Activated T-helper 1 cell treated with Interleukin-2 at 50 U/mL for 16 hours (primary cell): ENCODE data around the gene NAALADL2.
"Not testable (repeated sequence)": the region's sequence is repeated elsewhere in the genome, so short reads cannot be mapped to it uniquely, and the experiment has no call there.

ENCODE experiments used
- DNase-seq: peaks from one replicate; pipeline ENCODE4 v3.0.0-alpha.2; 2020; ENCODE audit warnings: low read depth

The NAALADL2 gene

DNA sequence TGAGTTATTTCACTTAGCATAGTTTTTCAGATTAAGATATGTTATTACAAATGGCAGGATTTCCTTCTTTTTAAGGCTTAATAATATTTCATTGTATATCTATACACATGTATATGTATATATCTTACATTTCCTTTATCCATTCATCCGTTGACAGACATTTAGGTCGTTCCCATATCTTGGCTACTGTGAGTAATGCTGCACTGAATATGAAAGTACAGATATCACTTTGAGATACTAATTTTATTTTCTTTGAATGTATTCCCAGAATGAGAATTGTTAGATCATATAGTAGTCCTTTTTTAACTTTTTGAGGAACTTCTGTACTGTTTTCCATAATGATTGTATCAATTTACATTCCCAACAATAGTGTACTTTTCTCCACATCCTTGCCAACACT, 270.4 kb downstream of the NAALADL2 start:
- no peak for DNase-seq

DNA sequence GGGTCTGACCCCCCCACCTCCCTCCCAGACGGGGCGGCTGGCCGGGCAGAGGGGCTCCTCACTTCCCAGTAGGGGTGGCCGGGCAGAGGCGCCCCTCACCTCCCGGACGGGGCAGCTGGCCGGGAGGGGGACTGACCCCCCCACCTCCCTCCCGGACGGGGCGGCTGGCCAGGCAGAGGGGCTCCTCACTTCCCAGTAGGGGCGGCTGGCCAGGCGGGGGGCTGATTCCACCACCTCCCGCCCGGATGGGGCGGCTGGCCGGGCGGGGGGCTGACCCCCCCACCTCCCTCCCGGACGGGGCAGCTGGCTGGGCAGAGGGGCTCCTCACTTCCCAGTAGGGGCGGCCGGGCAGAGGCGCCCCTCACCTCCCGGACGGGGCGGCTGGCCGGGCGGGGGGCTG, 272.7 kb downstream of the NAALADL2 start:
- not testable (repeated sequence) for DNase-seq

DNA sequence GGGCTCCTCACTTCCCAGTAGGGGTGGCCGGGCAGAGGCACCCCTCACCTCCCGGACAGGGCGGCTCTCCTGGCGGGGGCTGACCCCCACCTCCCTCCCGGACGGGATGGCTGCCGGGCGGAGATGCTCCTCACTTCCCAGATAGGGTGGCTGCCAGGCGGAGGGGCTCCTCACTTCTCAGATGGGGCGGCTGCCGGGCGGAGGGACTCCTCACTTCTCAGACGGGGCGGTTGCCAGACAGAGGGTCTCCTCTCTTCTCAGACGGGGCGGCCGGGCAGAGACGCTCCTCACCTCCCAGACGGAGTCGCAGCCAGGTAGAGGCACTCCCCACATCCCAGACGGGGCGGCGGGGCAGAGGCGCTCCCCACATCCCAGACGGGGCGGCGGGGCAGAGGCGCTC, 273.6 kb downstream of the NAALADL2 start:
- DNase-seq = not testable (repeated sequence)

DNA sequence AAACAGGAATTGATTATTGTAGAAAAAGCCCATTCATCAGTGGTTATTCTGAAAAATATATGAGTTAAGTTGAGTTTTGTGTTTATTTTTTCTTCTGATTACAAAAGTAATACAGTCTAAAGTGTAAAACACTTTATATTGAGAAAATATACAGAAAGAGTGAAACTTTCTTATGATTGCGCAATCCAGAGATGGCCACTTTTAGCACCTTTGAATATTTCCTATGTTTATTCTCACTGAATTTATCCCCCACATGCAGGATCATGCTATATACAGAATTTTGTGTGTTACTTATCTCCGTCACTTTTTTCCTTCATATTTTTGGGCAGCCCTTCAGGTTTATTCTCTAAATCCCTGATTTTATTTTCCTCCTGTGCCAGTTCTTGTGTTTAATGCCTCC, 285.2 kb downstream of the NAALADL2 start:
- DNase-seq = no peak

DNA sequence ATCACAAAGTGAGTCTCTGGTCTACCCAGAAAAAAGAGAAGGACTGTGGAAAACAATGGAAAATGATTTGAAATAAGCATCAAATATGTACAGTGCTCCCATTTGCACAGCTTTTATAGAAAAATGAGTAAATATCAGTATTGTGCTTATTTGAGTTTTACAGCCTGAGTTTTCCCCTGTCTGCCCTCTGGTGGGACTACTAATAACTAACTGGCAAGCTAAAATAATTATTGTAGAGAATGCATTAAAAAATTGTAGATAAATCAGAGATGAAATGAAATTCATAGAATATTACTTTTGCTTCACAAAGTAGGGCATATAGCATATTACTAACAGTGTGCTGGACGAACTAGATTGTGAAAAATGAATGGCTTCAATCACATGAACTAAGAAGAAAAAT, 287.1 kb downstream of the NAALADL2 start:
- no peak for DNase-seq

DNA sequence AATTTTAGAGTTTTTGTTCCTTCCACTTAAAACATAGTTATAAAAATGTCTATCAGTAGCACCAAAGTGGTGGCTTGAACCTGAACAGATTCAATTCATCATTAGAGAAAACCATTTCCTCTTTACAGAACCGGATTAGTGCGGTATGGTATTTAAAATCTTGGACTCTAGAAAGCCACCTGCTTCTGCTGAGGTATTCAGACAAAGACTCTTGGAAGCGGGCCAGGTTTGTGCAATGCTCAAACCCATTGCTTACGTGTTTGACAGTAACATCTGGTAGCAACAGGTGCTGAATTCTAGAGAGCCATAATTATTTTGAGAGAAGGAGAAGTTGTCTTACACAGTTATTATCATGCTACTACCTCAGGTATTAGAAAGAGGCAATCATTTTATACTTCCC, 290.5 kb downstream of the NAALADL2 start:
- DNase-seq = no peak

DNA sequence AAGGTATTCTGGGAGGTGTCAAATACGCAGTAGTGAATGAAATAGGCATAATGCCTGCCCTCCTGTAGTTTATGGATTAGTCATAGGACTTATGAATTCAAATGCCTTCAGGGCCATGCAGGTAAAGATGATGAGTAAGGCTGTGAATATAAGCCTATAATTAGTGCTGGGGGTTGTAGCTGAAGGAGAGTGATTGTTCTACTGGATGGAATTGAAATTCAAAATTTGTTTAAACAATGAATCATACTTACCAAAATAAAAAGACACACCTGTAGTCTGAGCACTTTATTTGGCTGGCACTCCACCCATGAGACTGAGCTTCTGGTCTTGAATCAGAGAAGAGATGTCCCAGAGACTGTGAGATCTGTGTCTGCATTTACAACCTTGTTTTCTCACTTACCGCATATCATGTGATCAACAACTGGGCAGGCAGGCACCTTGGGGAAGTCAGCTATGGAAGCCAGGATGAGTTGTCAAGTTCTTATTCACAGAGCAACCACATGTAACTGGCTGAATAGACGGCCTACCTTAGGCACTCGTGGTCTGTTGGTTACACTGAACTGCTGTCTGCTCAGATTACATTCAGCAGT, 291.8 kb downstream of the NAALADL2 start:
- no peak for DNase-seq

DNA sequence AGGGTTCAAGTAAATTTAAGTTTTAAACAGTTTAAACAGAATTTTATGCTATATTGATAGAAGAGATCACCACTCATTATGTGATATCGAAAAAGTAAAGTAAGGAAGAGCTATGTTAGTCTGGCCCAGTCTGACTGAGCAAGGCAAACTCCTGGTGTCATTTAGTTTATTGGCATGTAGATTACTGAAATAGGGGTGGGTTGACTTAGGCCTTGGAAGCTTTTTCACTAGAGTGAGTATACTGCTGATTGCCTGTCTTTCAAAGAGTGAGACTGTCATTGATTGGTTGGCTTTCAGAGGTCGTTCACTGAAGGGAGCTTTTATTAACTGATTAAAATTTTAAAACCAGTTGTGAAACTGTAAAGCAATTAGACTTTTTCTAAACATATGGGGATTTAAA, 294.5 kb downstream of the NAALADL2 start:
- no peak for DNase-seq

DNA sequence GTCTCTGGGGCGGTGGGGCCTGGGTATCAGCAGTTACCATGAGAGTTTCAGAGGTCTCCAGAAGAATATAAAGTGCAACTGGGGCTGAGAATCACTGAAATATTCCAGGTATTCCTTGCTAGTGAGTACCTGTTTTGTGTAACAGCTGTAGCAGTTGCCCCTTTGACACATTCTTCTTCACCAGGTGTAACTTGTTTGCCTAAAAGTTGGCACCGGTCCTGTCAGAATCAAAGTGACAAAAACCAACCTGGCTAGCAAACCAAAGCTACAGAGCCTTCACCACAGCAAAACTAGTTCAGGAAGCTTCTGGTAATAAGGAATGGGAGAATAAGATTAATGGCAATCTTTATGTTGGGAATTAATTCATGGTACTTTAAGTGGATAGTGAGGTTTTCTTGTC, 296.0 kb downstream of the NAALADL2 start:
- no peak for DNase-seq

DNA sequence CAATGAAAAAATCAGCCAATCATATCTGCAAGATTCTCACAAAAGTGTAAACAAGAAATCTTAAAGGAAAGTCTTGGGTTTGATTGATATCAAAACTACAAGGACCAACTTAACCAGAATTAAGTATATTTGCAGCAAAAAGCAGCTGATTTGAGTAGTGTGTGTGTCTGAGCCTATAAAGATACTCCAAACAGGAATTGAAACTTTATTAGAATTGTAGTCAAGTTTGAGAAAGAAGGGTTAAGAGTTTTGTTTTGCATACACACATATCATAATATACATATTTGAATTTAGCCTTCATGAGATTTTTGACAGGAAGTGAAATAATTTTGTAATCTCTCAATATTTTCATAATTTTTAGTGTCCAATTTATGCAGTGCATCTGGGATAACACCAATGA, 300.1 kb downstream of the NAALADL2 start:
- no peak for DNase-seq

DNA sequence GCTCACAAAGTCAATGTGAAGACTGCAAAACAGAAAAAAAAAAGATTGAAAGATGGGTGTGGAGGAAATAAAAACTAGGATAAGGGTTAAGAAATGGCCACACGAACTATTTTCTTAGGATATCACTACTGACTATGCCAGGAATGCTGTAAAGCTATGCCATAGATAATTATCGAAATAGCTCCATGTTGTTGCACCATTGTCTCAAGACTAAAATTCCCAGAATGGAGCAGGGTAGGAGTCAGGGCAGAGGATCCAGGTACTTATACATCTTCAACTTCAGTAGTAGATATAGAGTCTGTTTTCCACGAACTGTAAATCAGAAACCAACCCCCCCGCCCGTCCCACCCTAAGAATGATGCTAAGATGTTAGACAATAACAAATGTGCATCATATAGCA, 302.2 kb downstream of the NAALADL2 start:
- no peak for DNase-seq

DNA sequence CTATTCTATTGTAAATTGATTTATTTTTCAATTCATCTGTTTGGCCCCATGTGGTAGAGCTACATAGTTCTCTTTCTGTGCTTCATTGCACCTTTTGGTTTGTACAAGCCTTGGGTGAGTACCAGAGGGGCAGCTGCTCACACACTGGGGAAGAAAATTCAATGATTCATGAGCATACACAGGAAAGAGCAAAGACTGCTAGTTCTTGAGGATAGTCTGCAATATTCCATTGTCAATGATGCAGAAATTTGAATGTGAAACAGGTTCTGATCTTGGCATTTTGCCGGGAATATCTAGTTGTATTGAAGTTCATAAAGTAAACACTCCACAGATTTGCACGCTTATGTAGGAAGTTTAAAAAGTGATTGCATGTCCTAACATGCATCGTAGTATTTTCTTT, 304.6 kb downstream of the NAALADL2 start:
- DNase-seq = no peak

DNA sequence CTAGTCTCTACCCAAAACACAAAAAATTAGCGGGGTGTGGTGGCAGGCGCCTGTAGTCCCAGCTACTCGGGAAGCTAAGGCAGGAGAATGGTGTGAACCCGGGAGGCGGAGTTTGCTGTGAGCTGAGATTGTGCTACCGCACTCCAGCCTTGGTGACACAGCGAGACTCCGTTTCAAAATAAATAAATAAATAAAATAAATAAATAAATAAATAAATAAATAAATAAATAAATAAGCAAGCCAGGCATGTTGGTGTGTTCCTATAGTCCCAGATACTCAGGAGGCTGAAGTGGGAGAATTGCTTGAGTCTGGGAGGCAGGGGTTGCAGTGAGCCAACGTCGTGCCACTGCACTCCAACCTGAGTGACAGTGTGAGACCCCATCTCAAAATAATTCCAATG, 314.0 kb downstream of the NAALADL2 start:
- DNase-seq = not testable (repeated sequence)

DNA sequence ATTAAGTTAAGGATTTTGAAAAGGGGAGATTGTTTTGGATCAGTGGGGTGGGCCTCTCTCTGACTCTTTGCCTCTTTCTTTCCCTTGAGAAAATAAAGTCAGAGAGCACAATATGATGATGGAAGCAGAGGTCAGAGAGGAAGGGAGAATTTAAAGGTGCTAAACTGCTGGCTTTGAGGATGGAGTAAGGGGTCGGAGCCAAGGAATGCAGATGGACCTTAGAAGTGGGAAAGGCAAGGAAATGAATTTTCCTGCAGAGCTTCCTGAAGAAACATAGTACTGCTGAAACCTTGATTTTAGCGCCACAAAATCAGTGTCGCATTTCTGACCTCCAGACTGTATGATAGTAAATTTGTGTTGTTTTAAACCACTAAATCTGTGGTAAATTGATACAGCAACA, 317.4 kb downstream of the NAALADL2 start:
- DNase-seq = no peak

DNA sequence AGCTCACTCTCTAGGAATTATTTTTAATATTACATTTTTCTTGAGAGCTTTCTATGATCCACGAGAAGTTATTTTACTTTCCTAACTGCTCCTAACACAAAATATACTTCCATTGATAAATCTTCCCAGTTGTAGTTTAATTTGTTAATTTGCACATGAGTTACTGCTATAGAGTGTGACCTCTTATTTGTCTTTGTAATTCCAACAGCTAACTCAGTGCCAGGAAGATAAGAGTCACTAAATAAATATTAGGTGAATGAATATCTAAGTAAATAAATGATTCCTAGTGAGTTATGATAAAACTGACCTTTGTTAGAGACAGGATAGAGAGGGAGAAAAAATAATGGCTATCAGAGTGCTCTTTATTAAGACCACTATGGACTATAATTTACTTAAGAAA, 319.9 kb downstream of the NAALADL2 start:
- no peak for DNase-seq

DNA sequence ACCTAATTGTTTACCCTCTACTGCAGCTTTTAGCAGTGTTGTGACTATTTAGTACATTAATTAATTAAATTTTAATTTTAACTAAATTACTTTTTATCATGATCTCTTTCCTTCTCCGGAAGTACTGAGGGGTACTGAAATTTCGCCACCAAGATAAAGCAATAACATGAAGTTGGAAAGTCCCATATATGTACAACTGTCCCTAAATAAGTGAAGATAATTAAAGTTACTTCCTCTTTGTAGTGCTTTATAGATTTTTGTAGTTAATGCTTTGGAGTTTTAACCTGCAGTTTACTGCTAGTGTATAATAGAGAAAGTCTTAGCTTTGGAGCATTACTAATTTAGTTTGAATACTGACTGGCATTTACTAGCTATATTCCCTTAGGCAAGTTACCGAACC, 325.3 kb downstream of the NAALADL2 start:
- no peak for DNase-seq

DNA sequence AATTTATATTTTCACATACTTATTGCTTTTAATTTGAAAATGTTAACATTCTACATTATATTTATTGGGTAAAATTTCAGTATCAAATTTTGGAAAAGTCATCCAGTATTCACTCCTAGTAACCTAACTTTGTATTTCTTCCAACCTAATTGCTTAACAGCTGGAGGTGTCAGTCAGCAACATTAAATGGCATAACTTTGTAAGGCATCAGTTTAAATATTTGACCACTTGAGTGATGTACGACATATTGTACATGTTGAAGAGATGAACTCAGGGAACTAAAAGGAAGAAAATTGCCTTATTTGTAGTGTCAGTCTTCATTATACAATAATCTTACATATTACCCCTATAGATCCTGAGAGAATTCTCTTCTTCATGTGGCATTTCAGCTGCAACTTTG, 326.8 kb downstream of the NAALADL2 start:
- DNase-seq = no peak

DNA sequence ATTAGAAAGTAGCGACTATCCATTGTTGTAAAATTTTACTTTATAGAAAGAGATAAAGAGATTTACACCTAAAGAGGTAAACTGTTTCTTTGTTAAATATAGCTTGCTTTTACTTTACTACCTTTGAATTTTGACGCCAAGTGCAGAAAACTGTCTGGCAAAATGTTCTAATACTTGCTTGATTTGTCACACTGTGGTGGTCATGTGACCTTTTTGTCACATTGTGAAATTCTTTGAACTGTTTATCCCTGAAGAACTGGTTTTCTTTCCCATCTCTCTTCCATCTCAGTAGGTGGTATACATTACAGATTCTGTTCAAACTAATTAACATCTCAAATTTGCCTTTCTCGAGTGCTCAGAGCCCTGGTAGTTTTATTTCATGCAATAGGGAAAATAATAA, 327.4 kb downstream of the NAALADL2 start:
- no peak for DNase-seq

DNA sequence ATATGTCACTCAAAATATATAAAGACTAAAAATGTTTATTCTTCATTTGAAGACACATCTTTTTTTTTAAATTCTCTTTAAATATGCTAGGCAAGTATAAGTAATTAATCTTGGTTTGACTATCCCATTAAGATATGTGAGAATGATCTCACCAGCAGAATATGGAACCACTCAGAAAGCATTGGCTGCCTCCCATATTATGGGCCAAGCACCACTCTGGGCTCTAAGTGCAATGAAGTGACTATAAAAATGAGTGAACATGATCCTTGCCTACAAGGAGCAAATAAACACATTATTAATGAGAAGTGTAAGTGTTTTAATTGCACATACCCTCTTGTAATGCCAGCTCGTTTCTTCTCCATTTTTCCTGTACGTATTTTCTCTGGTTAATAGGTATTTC, 328.5 kb downstream of the NAALADL2 start:
- no peak for DNase-seq

DNA sequence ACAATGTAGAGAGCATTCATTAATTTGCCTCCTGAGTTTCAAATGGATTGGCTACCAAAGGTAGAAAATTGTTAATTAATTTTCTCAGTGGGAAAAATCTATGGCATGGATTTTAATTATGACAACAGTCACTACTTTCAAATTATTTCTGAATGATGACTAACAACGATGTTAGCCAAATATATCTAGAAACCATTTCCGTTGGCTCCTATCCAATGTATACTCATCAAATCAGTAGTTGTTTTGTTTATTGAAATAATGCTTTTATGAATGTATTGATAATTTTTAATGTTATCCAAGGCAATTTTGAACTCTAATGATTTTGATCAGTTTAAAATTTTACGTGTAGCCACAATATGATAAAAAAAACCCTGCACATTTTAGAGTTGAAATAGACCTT, 333.4 kb downstream of the NAALADL2 start:
- no peak for DNase-seq

DNA sequence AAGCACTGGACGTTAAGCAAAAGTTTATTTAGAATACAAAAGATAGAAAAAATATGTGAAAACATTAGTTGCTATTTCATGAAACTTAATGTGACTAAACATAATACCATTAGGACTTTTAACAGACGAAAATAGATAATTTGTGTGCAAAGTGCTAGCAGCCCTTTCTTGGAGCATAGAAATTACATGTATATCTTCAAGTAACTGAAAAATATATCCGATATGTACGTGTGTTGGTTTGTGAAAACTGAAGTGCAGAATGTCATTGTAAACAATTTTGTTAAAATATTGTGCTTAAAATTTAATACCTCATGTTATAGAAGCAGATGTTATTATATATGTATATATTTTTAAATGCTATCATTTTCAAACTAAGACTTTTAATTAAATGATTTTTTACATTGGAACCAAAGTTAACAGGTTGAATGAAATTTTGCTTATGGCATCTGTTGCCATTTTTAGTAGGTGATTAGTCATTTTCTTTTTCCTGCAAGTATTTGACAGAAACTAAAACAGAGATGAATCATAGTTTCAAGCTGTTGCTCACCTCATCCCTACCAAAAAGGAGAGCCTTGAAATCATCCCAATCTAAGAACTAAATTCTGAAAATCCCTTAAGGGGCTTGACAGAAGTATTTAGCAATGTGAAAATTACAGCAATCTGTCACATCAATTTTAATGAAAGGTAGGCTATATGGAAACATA, 334.8 kb downstream of the NAALADL2 start:
- no peak for DNase-seq

DNA sequence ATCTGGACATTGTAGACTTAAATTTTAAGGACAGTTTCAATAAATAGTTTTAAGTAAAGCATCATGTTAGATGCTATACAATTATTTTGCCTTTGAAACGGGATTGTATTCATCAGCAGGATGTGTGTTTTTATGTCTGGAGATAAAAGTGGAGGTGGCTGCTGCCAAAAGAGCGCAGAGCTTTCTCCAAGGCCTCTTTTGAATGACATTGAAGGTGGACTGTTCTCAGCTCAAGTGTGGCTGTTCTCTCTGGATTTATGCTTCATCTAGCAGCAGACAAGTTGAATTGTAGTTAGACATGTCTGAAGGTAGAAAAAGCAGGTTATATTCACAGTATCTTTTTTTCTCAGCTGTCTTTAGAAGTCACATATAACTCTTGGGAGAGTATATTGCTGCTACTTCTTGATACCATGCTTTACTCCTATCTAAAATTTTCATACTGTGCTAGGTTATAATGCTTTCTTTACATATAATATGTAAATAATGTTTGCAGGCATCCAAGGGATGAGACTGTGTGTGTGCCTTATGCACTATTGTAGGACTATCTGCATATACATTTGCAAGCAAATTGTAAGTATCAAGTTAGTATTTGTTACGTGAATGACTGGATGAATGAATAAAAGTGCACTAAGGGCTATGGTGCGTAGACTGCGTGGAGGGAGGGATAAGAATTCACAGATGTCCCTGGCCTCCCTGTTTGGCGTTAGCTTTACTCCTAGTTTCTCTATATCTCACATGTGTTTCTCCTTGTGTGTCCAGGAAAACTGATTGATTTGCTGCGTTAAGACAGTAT, 340.1 kb downstream of the NAALADL2 start:
- DNase-seq = no peak

DNA sequence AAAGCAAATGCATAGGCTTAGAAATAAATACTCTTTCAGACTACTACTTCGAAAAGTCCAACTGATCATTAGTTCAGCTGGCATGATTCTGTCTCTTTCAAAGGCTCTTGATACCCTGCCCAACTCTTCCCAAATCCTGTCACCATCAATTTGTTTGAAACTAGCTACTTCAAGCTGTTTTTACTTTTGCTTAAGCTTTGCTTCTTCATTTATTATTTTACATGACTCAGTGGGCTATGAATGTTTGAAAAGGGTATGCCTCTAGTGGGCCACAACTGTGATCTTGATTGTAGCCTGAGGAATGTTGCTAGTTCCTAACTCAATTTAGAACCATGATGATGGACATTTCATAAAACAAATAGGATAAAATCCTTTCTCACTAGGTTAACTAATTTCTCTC, 340.8 kb downstream of the NAALADL2 start:
- no peak for DNase-seq
